ENCODE results near the gene HOXB6.

GRCh38 chr17:48642059-48642842, 37.5 kb upstream of the HOXB6 start:
- no peak for TF ChIP-seq POLR2A (IDR thresholded peaks at IDR 0.05)
- TF ChIP-seq CTCF (IDR thresholded peaks at IDR 0.05), result no peak

Measured in adrenal gland (tissue), 5 donors.